Stomach (tissue), 9 donors: ENCODE data around the gene ZNF609. TPM values are rescaled to one million over a fixed set of nuclear protein-coding genes. Genes with fewer than 3 reads are reported as not detected.
A peak's percentile ranks its signal among the peaks of the same experiment; 100 is the strongest.
"Not testable (repeated sequence)": the region's sequence is repeated elsewhere in the genome, so short reads cannot be mapped to it uniquely, and the experiment has no call there.

Source experiments
- DNase-seq, 2 donors: peaks; one replicate each; pipeline versions ENCODE4 v3.0.0 to v3.0.0-alpha.2; 2013 to 2019
- H3K27ac ChIP-seq, 5 donors: fragments of 200-600 bp in 4 of 5; sonication (generic) in 4 of 5; one replicate each; pipeline ENCODE4 v1.5.1; 2013 to 2019; ENCODE audit warnings: mild to moderate bottlenecking in 1 of 5, moderate library complexity in 1 of 5
- H3K27me3 ChIP-seq, 3 donors: fragments of 200-600 bp; sonication (generic); one replicate each; pipeline ENCODE4 v1.5.1; 2017 to 2019; ENCODE audit warnings: mixed run types in 1 of 3
- H3K36me3 ChIP-seq, 4 donors: fragments of 200-600 bp; sonication (generic); 1 replicate in 3 of 4; 2 replicates in 1 of 4; pipeline ENCODE4 v1.5.1; 2016 to 2019
- H3K4me1 ChIP-seq, 4 donors: fragments of 200-600 bp; sonication (generic); one replicate each; pipeline ENCODE4 v1.5.1; 2016 to 2019
- H3K4me3 ChIP-seq, 4 donors: fragments of 200-600 bp; sonication (generic) in 3 of 4; one replicate each; pipeline ENCODE4 v1.5.1; 2016 to 2019; ENCODE audit warnings: mild to moderate bottlenecking in 1 of 4
- H3K9me3 ChIP-seq, 4 donors: fragments of 200-600 bp; sonication (generic); one replicate each; pipeline ENCODE4 v1.5.1; 2016 to 2019
- EP300 ChIP-seq: sonication (generic); formaldehyde crosslinking; IDR thresholded peaks from one replicate; pipeline ENCODE4 v1.6.1; 2017; ENCODE audit warnings: antibody characterized with exemption
- POLR2A ChIP-seq, 4 donors: fragments of 450-650 bp; IDR thresholded peaks; one replicate each; pipeline ENCODE4 v1.6.1; 2016; ENCODE audit warnings: antibody characterized with exemption in 4 of 4, control low read depth in 2 of 4, mild to moderate bottlenecking in 1 of 4, moderate library complexity in 1 of 4
- POLR2AphosphoS5 ChIP-seq, 3 donors: sonication (generic); formaldehyde crosslinking; IDR thresholded peaks; one replicate each; pipeline ENCODE4 v1.6.1; 2016; ENCODE audit warnings: antibody characterized with exemption in 3 of 3
- WGBS, 5 donors: extraction: QIAGEN DNeasy Blood & Tissue Kit in 3 of 5; methylation state at CpG; one replicate each; pipeline versions ENCODE4 v1.1.5 to v1.1.7; 2013 to 2018; 5-methylcytosine and 5-hydroxymethylcytosine counted together
- intact Hi-C: fragments of 100-400 bp; cut with DNase I; formaldehyde crosslinking; loops from one replicate; pipeline ENCODE4 v1.15.1; 2023; ENCODE audit warnings: low total_unique reads
- polyA plus RNA-seq, 3 donors: library from polyadenylated mRNA; stranded (reverse); fragments of 200-250 nt; gene quantifications; one replicate each; pipeline ENCODE4 v1.2.3, GENCODE V29; 2013
- total RNA-seq, 5 donors: library from RNA; depleted of rRNA; stranded (reverse); fragments of >200 nt; gene quantifications; one replicate each; pipeline versions ENCODE4 v1.1.0 to v1.2.3, GENCODE V29; 2014 to 2016
- TF ChIP-seq, protein P1 (sequence below), 7 experiments: fragments of 450-650 bp in 4 of 7; fragments of 200-600 bp in 3 of 7; sonication (generic) in 3 of 7; IDR thresholded peaks; one replicate each; pipeline ENCODE4 v1.5.1; 2016 to 2019; ENCODE audit warnings: antibody characterized with exemption in 7 of 7, control low read depth in 2 of 7, mild to moderate bottlenecking in 1 of 7
- donor health status: healthy with polysubstance abuse.
- donor health status: Bipolar disorder and iron deficiency.
- donor health status: healthy.

Gene ZNF609
- total and polyA plus RNA-seq, 8 donors: 2.7 to 64.7 (median 27.0) TPM

DNA sequence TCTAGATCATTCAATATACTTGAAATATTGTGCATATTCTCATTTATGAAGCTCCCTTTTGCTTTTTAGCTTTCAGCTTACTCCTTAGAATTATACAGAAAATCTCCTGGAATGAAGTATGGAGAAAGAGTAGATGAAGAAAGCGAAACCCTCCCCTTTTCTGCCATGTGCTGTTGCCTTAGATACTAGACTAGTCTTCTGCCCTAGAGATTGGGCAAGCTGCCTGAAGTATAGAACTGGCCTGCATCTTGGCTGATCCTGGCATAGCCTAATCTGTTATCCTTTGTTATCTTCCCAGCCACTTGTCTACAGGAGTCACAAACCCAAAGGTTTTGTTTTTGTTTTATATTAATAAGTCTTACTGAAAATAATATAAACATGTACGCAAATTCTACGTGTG, 176.2 kb downstream of the ZNF609 start:
- DNase-seq: peak in 1 of 2 donors; percentile 32

DNA sequence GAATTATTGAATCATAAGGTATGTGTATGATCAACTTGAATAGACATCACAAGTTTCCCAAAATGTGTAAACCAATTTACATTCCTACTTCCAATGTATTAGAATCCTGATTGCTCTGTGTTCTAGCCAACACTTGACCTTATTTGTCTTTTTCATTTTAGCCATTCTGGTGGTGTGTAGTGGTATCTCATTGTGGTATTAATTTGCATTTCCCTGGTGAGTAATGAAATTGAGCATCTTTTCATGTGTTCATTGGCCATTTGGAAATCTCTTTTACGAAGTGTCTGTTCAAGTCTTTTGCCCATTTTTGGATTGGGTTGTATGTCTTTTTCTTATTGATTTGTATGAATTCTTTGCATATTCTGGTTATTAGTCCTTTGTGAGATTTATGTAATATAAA, 177.0 kb downstream of the ZNF609 start:
- no peak for TF ChIP-seq EP300
- no peak for TF ChIP-seq POLR2AphosphoS5 (IDR thresholded peaks at IDR 0.05)
- TF ChIP-seq POLR2A (IDR thresholded peaks at IDR 0.05): no peak
- TF ChIP-seq, protein P1, sequence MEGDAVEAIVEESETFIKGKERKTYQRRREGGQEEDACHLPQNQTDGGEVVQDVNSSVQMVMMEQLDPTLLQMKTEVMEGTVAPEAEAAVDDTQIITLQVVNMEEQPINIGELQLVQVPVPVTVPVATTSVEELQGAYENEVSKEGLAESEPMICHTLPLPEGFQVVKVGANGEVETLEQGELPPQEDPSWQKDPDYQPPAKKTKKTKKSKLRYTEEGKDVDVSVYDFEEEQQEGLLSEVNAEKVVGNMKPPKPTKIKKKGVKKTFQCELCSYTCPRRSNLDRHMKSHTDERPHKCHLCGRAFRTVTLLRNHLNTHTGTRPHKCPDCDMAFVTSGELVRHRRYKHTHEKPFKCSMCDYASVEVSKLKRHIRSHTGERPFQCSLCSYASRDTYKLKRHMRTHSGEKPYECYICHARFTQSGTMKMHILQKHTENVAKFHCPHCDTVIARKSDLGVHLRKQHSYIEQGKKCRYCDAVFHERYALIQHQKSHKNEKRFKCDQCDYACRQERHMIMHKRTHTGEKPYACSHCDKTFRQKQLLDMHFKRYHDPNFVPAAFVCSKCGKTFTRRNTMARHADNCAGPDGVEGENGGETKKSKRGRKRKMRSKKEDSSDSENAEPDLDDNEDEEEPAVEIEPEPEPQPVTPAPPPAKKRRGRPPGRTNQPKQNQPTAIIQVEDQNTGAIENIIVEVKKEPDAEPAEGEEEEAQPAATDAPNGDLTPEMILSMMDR (IDR thresholded peaks at IDR 0.05): no peak
- 94 to 100% (median 97%) methylated on average over 1 of the region's 1 CpG for WGBS, 5 donors
- no peak for DNase-seq
- H3K9me3 ChIP-seq: no peaks in the 10 kb centered on the region
- peaks cover 63 to 88% (median 71%) of the 10 kb centered on the region in 4 donors for H3K4me1 ChIP-seq
- H3K27me3 ChIP-seq: no peaks in the 10 kb centered on the region
- H3K36me3 ChIP-seq: no peaks in the 10 kb centered on the region
- no peak overlapping the region for H3K27ac ChIP-seq
- no peak overlapping the region for H3K4me3 ChIP-seq
- intact Hi-C loops: no loop called here

More for the DNA sequence above, 176.2 kb downstream of the ZNF609 start:
- WGBS, 5 donors: 86 to 91% (median 87%) methylated on average over 3 of the region's 3 CpGs
- H3K4me3 ChIP-seq: no peak overlapping the region
- no peaks in the 10 kb centered on the region for H3K9me3 ChIP-seq
- peaks cover 60 to 82% (median 66%) of the 10 kb centered on the region in 4 donors for H3K4me1 ChIP-seq
- TF ChIP-seq POLR2AphosphoS5 (IDR thresholded peaks at IDR 0.05) (no peak), EP300 (no peak), POLR2A (IDR thresholded peaks at IDR 0.05) (no peak)
- TF ChIP-seq, protein P1 (IDR thresholded peaks at IDR 0.05): no peak
- peaks cover 0 to 6% (median 2%) of the 10 kb centered on the region in 4 donors for H3K36me3 ChIP-seq
- intact Hi-C loops: no loop called here
- peak overlapping the region; percentile 62 to 83 (median 79) for H3K27ac ChIP-seq
- H3K27me3 ChIP-seq: no peaks in the 10 kb centered on the region

DNA sequence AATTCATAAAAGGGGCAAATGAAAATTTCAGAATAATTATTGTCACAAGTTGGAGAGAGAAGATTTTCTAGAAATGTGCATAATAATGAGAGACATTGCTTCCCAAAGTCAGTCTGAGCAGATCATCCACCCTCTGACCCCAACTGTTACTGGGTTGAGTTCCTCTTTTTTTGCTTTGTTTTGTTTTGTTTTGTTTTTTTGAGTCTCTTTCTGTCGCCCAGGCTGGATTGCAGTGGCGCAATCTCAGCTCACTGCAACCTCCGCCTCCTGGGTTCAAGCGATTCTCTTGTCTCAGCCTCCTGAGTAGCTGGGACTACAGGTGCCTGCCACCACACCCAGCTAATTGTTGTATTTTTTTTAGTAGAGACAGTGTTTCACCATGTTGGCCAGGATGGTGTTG, 179.4 kb downstream of the ZNF609 start:
- 83 to 91% (median 89%) methylated on average over 4 of the region's 4 CpGs for WGBS, 5 donors
- H3K4me3 ChIP-seq, intact Hi-C loops, H3K27me3 ChIP-seq, DNase-seq, H3K9me3 ChIP-seq, H3K36me3 ChIP-seq: not testable (repeated sequence)
- Histone ChIP-seq H3K4me1 (peaks cover 53 to 84% (median 68%) of the 10 kb centered on the region in 4 donors), H3K27ac (peak overlapping the region; percentile 72 to 85 (median 80))

DNA sequence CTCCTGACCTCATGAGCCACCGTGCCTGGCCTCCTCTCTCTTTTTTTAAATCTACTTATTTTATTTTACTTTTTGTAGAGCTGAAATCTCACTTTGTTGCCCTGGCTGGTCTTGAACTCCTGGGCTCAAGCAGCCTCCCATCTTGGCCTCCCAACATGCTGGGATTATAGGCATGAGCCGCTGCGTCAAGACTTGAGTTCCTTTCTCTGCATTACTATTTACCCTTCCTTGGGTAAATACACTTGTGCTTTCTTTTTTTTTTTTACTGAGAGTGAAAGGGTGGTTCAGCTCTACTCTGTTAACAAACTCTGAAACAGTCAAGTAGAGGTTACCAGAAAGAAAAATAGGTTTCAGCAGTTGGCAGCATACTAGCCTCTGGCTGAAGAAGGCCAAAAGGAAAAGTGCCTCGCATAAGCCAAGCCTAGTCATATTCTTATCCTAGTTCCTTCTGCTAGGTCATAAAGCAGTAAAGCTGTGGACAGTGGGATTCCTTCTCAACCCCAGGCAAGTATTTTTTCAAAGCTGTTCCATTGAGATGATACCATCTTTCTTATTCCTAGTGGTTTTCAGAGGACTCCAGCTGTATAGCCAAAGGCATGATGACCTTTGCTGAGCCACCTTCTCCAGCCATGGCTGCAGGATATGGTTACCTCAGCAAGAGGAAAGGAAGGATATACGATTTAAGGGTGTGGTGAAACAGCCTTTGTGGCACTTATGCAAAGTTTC, 179.9 kb downstream of the ZNF609 start:
- Histone ChIP-seq H3K4me3 (no peak overlapping the region), H3K27me3 (no peaks in the 10 kb centered on the region), H3K36me3 (no peaks in the 10 kb centered on the region), H3K27ac (peak overlapping the region; percentile 72 to 85 (median 80)), H3K4me1 (peaks cover 48 to 79% (median 63%) of the 10 kb centered on the region in 4 donors), H3K9me3 (no peaks in the 10 kb centered on the region)
- peak; percentile 54 to 67 for DNase-seq
- 30 to 49% (median 36%) methylated on average over 5 of the region's 5 CpGs for WGBS, 5 donors
- no peak for TF ChIP-seq EP300
- peak in 1 of 3 donors; percentile 4 for TF ChIP-seq POLR2AphosphoS5 (IDR thresholded peaks at IDR 0.05)
- intact Hi-C loops: no loop called here

DNA sequence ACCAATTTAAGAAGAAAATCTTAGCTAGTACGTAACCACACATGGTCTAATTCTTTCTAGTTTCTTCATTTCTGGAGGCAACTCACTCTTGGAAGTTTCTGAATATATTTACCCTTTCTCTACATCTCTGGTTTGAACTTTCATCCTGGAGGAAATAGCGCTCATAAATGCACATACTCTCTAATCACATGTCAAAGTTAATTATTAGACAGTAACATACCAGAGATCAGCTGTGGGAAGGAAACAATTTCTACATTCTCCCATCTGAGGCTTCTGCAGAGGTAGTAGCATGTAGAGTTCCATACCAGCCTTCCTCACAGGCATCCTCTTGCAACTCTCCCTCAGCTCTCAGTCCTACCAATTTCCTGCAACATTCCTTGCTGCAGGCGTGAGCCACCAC, 182.5 kb downstream of the ZNF609 start:
- Histone ChIP-seq H3K9me3 (no peaks in the 10 kb centered on the region), H3K36me3 (no peaks in the 10 kb centered on the region), H3K4me3 (no peak overlapping the region), H3K27me3 (no peaks in the 10 kb centered on the region), H3K27ac (peak overlapping the region; percentile 38 to 85 (median 53)), H3K4me1 (peaks cover 36 to 61% (median 46%) of the 10 kb centered on the region in 4 donors)
- peak in 1 of 2 donors; percentile 72 for DNase-seq
- intact Hi-C loops: no loop called here
- WGBS, 5 donors: 35 to 64% (median 53%) methylated on average over 3 of the region's 3 CpGs
- no peak for TF ChIP-seq POLR2AphosphoS5 (IDR thresholded peaks at IDR 0.05)
- TF ChIP-seq POLR2A (IDR thresholded peaks at IDR 0.05): no peak
- TF ChIP-seq EP300: no peak
- TF ChIP-seq, protein P1 (IDR thresholded peaks at IDR 0.05): no peak
